GM06990 (cell line): ENCODE results near the gene PER2.
"Not testable (repeated sequence)": the region's sequence is repeated elsewhere in the genome, so short reads cannot be mapped to it uniquely, and the experiment has no call there.

ENCODE experiments used
- DNase-seq: peaks from one replicate; pipeline ENCODE4 v3.0.0-alpha.2; 2011; ENCODE audit not compliant: insufficient read length; ENCODE audit errors: extremely low read depth
- H3K27me3 ChIP-seq: replicated peaks from 2 replicates; pipeline ENCODE4 v1.6.0; 2011; ENCODE audit warnings: low read length; ENCODE audit not compliant: control insufficient read depth, insufficient read depth
- H3K36me3 ChIP-seq: 2 replicates; pipeline ENCODE4 v1.5.1; 2011; ENCODE audit warnings: low read length; ENCODE audit not compliant: control insufficient read depth, insufficient read depth
- H3K4me3 ChIP-seq: replicated peaks from 2 replicates; pipeline ENCODE4 v1.5.1; 2011; ENCODE audit warnings: low read depth, mild to moderate bottlenecking, control low read depth, low read length
- CTCF ChIP-seq: IDR thresholded peaks from 2 replicates; pipeline ENCODE4 v1.5.1; 2011; ENCODE audit warnings: low read length, control low read depth, mild to moderate bottlenecking, inconsistent platforms; ENCODE audit not compliant: insufficient read depth, poor library complexity, severe bottlenecking

The PER2 gene

GRCh38 chr2:238287737-238288649, at the start of gene PER2:
Gene PER2 (minus strand): TSS chr2:238288610. CDS start chr2:238277936, 10,674 bp downstream.
- H3K36me3 ChIP-seq: no peaks in the 10 kb centered on the region
- H3K4me3 ChIP-seq: peak within 1 kb of the TSS; percentile 94
- no peak for DNase-seq
- no peaks in the 10 kb centered on the region for H3K27me3 ChIP-seq
- TF ChIP-seq CTCF: peak; percentile 12

- H3K4me3 ChIP-seq: no peak overlapping the region
- DNase-seq: no peak
- H3K27me3 ChIP-seq: no peaks in the 10 kb centered on the region
- no peak for TF ChIP-seq CTCF
- peaks cover 2% of the 10 kb centered on the region; the same call in 1 of the 2 replicates for H3K36me3 ChIP-seq
Observed at GRCh38 chr2:238337846-238338245, 49.4 kb upstream of the PER2 start.

GRCh38 chr2:238336793-238337444, 48.5 kb upstream of the PER2 start:
- Histone ChIP-seq H3K4me3 (no peak overlapping the region), H3K36me3 (peaks cover 2% of the 10 kb centered on the region; the same call in 1 of the 2 replicates), H3K27me3 (no peaks in the 10 kb centered on the region)
- no peak for DNase-seq
- TF ChIP-seq CTCF: no peak

- Histone ChIP-seq H3K4me3 (no peak overlapping the region), H3K36me3 (peaks cover 2% of the 10 kb centered on the region; the same call in 1 of the 2 replicates), H3K27me3 (no peaks in the 10 kb centered on the region)
- DNase-seq: no peak
- no peak for TF ChIP-seq CTCF
Observed at GRCh38 chr2:238336151-238336550, 47.7 kb upstream of the PER2 start.

GRCh38 chr2:238335591-238335990, 47.2 kb upstream of the PER2 start:
- not testable (repeated sequence) for H3K36me3 ChIP-seq, H3K27me3 ChIP-seq, H3K4me3 ChIP-seq, DNase-seq

- Histone ChIP-seq H3K36me3 (peaks cover 3% of the 10 kb centered on the region), H3K27me3 (no peaks in the 10 kb centered on the region), H3K4me3 (no peak overlapping the region)
- TF ChIP-seq CTCF: no peak
- no peak for DNase-seq
Observed at GRCh38 chr2:238334885-238335284, 46.5 kb upstream of the PER2 start.
